Body of pancreas (tissue), 4 donors: ENCODE data around the gene TALDO1. TPM values are rescaled to one million over a fixed set of nuclear protein-coding genes. Genes with fewer than 3 reads are reported as not detected.
A peak's percentile ranks its signal among the peaks of the same experiment; 100 is the strongest.

Experiments
- ATAC-seq: fragments of 150-250 bp; one replicate; pipeline ENCODE4 v1.9.1; 2016
- DNase-seq, 4 donors: peaks; one replicate each; pipeline ENCODE4 v3.0.0-alpha.2; 2019
- H3K27ac ChIP-seq, 4 donors: fragments of 200-600 bp; sonication (generic); 1 replicate in 3 of 4; 2 replicates in 1 of 4; pipeline versions ENCODE4 v1.5.1 to v1.6.1; 2016 to 2019; ENCODE audit warnings: mild to moderate bottlenecking in 1 of 4, mixed read lengths in 1 of 4, moderate library complexity in 1 of 4
- H3K27me3 ChIP-seq, 2 donors: fragments of 200-600 bp; sonication (generic); one replicate each; pipeline ENCODE4 v1.6.0; 2016; ENCODE audit warnings: mild to moderate bottlenecking in 1 of 2
- H3K36me3 ChIP-seq, 2 donors: fragments of 200-600 bp; sonication (generic); replicated peaks in 1 of 2; 2 replicates each; pipeline ENCODE4 v1.5.1; 2016; ENCODE audit warnings: low read depth in 2 of 2; ENCODE audit not compliant: insufficient read depth in 1 of 2
- H3K4me1 ChIP-seq: fragments of 200-600 bp; sonication (generic); one replicate; pipeline ENCODE4 v1.6.0; 2016
- H3K4me3 ChIP-seq, 2 donors: fragments of 200-600 bp; sonication (generic); 1 replicate in 1 of 2; 2 replicates in 1 of 2; pipeline ENCODE4 v1.5.1; 2016 to 2019
- H3K9me3 ChIP-seq, 3 donors: fragments of 200-600 bp; sonication (generic); 1 replicate in 2 of 3; 2 replicates in 1 of 3; pipeline ENCODE4 v1.5.1; 2016
- CTCF ChIP-seq, 7 experiments: fragments of 450-650 bp in 4 of 7; fragments of 200-600 bp in 3 of 7; sonication (generic) in 3 of 7; IDR thresholded peaks; one replicate each; pipeline ENCODE4 v1.5.1; 2016 to 2019; ENCODE audit warnings: antibody characterized with exemption in 7 of 7
- POLR2A ChIP-seq, 3 donors: fragments of 450-650 bp; IDR thresholded peaks; one replicate each; pipeline ENCODE4 v1.6.1; 2016; ENCODE audit warnings: antibody characterized with exemption in 3 of 3, mild to moderate bottlenecking in 2 of 3
- WGBS, 2 donors: methylation state at CpG; one replicate each; pipeline ENCODE4 v1.1.5; 2017; 5-methylcytosine and 5-hydroxymethylcytosine counted together
- intact Hi-C: fragments of 100-400 bp; cut with DNase I; formaldehyde crosslinking; loops from one replicate; pipeline ENCODE4 v1.15.1; 2023
- total RNA-seq, 2 donors: library from RNA; depleted of rRNA; stranded (reverse); fragments of >200 nt; gene quantifications; one replicate each; pipeline ENCODE4 v1.1.0, GENCODE V29; 2016

TALDO1 gene
- total RNA-seq, 2 donors from 2014 or later, result 78.9 to 119 TPM

DNA sequence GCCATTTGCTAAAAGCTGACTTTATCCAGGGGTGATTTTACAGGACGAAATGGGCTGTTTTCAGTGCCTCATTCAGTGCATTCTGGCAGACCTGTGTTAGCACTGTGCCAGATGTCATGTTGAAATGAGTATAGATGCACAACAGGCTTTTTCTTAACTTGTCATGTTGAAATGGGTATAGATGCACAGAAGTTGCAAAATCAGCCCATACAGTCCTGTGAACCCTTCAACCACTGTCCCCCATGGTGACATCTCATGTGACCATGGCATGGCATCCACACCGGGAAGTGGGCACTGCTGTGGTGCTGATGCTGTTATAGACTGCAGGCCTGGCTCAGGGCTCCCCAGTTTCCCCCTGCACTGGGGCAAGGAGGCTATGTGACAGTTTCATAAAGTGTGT, 2.5 kb downstream of the TALDO1 start:
- H3K4me1 ChIP-seq, result peaks cover 31% of the 10 kb centered on the region
- intact Hi-C loops, result no loop called here
- no peak overlapping the region for H3K27ac ChIP-seq
- no peak for ATAC-seq
- no peaks in the 10 kb centered on the region for H3K9me3 ChIP-seq
- DNase-seq, result no peak
- H3K36me3 ChIP-seq, result no peaks in the 10 kb centered on the region
- no peak overlapping the region for H3K4me3 ChIP-seq
- no peak for TF ChIP-seq CTCF (IDR thresholded peaks at IDR 0.05)
- no peak for TF ChIP-seq POLR2A (IDR thresholded peaks at IDR 0.05)
- 33 to 61% methylated on average over 2 of the region's 2 CpGs for WGBS, 2 donors
- no peaks in the 10 kb centered on the region for H3K27me3 ChIP-seq

- peaks cover 0 to 25% of the 10 kb centered on the region in 2 donors for H3K36me3 ChIP-seq
- intact Hi-C loops, result no loop called here
- TF ChIP-seq CTCF (IDR thresholded peaks at IDR 0.05) (no peak), POLR2A (IDR thresholded peaks at IDR 0.05) (no peak)
- H3K27me3 ChIP-seq, result no peaks in the 10 kb centered on the region
- H3K4me3 ChIP-seq, result no peak overlapping the region
- DNase-seq (no peak), ATAC-seq (no peak)
- H3K4me1 ChIP-seq, result peaks cover 7% of the 10 kb centered on the region
- H3K27ac ChIP-seq, result no peak overlapping the region
- H3K9me3 ChIP-seq, result no peaks in the 10 kb centered on the region
These were observed 13.0 kb downstream of the TALDO1 start for GRCh38 chr11:760236-760635.

DNA sequence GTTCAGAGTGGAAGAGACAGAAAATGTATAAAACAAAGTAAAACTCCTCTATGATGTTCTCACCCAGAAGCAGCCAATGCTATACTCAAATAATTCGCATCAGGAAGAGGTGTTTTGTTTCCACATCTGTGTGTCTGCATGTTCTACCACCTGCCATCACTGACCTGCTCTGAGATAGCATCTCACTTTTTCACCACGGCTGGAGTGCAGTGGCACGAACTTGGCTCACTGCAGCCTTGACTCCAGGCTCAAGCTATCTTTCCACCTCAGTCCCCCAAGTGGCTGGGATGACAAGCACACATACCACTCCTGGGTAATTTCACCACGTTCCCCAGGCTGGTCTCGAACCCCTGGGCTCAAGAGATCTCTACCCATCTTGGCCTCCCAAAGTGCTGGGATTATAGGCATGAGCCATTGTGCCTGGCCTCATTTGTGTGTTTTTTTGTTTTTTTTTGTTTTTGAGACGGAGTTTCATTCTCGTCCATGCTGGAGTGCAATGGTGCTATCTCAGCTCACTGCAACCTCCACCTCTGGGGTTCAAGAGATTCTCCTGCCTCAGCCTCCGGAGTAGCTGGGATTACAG, 14.4 kb downstream of the TALDO1 start:
- WGBS, 2 donors, result 86 to 92% methylated on average over 8 of the region's 8 CpGs
- ATAC-seq (no peak), DNase-seq (no peak)
- Histone ChIP-seq H3K27ac (no peak overlapping the region), H3K27me3 (no peaks in the 10 kb centered on the region), H3K36me3 (peaks cover 0 to 25% of the 10 kb centered on the region in 2 donors), H3K4me1 (peaks cover 7% of the 10 kb centered on the region), H3K4me3 (no peak overlapping the region), H3K9me3 (no peaks in the 10 kb centered on the region)
- TF ChIP-seq POLR2A (IDR thresholded peaks at IDR 0.05), result no peak
- TF ChIP-seq CTCF (IDR thresholded peaks at IDR 0.05), result no peak
- intact Hi-C loops, result no loop called here

DNA sequence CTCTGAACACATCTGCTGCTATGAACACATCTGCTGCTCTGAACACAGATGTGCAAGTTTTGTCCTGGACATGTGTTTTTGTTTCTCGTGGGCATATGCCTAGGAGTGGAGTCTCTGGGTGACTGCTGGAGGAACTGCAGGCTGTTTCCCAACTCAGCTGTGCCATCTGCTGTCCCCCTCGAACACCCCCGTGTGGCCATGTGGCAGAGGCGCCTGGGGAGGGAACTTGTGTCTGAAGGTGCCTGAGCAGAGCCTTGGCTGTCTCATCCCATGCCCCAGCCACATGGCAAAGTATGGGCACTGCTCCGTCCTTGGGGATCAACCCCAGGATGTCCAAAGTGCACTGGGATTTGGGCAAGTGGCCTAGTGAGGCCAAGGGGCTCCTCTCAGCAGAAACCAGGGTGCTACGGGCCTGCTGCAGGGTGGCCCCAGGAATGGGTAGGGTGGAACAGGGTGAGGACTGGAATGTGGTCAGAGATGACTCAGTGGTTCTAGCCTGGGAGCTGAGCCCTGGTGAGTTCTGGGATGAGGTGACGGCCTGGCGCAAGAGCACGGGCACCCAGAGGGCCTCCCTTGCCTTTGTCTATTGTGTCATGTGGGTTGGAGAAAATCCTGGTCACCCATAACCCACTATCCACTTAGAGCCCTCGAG, 15.3 kb downstream of the TALDO1 start:
- Histone ChIP-seq H3K9me3 (no peaks in the 10 kb centered on the region), H3K36me3 (peaks cover 0 to 27% of the 10 kb centered on the region in 2 donors), H3K4me1 (peaks cover 7% of the 10 kb centered on the region), H3K4me3 (no peak overlapping the region), H3K27ac (peak overlapping the region in 1 of 4 donors; percentile 37), H3K27me3 (no peaks in the 10 kb centered on the region)
- DNase-seq, result peak in 2 of 4 donors; percentile 35 to 42
- ATAC-seq, result peak; percentile 46
- 44 to 52% methylated on average over 8 to 10 of the region's 10 CpGs for WGBS, 2 donors
- intact Hi-C loops, result no loop called here
- TF ChIP-seq CTCF (IDR thresholded peaks at IDR 0.05), result no peak
- TF ChIP-seq POLR2A (IDR thresholded peaks at IDR 0.05), result peak in 1 of 3 donors; percentile 11

GRCh38 chr11:763073-763463, 15.8 kb downstream of the TALDO1 start:
- Histone ChIP-seq H3K27me3 (no peaks in the 10 kb centered on the region), H3K4me3 (no peak overlapping the region), H3K4me1 (peaks cover 7% of the 10 kb centered on the region), H3K36me3 (peaks cover 0 to 27% of the 10 kb centered on the region in 2 donors), H3K9me3 (no peaks in the 10 kb centered on the region), H3K27ac (peak overlapping the region in 1 of 4 donors; percentile 56)
- ATAC-seq (peak; percentile 70), DNase-seq (peak in 2 of 4 donors; percentile 52 to 64)
- WGBS, 2 donors, result 53 to 63% methylated on average over 6 to 20 of the region's 24 CpGs
- intact Hi-C loops, result no loop called here
- TF ChIP-seq POLR2A (IDR thresholded peaks at IDR 0.05) (no peak), CTCF (IDR thresholded peaks at IDR 0.05) (no peak)
